CD1c-positive myeloid dendritic cell (primary cell): Measurements from ENCODE around the gene SLC38A2.
A peak's percentile ranks its signal among the peaks of the same experiment; 100 is the strongest.

Experiments used
- DNase-seq: peaks from one replicate; pipeline ENCODE4 v3.0.0-alpha.2; 2016; ENCODE audit errors: extremely low spot score

Gene SLC38A2

GRCh38 chr12:46391630-46392029, 19.1 kb upstream of the SLC38A2 start:
- DNase-seq: no peak

- no peak for DNase-seq
Measured at GRCh38 chr12:46390881-46391280, 18.3 kb upstream of the SLC38A2 start.

- DNase-seq: no peak
Measured at GRCh38 chr12:46390304-46390703, 17.7 kb upstream of the SLC38A2 start.

GRCh38 chr12:46389031-46389616, 16.6 kb upstream of the SLC38A2 start:
- DNase-seq: no peak

GRCh38 chr12:46388427-46389021, 16.0 kb upstream of the SLC38A2 start:
- DNase-seq: peak; percentile 45

- DNase-seq: no peak
Measured at GRCh38 chr12:46387670-46388069, 15.1 kb upstream of the SLC38A2 start.

- peak; percentile 84 for DNase-seq
Measured at GRCh38 chr12:46386877-46387629, 14.5 kb upstream of the SLC38A2 start.

GRCh38 chr12:46386360-46386867, 13.8 kb upstream of the SLC38A2 start:
- DNase-seq: peak; percentile 14

GRCh38 chr12:46385438-46385837, 12.9 kb upstream of the SLC38A2 start:
- no peak for DNase-seq

GRCh38 chr12:46384451-46385309, 12.1 kb upstream of the SLC38A2 start:
- peak; percentile 58 for DNase-seq

- peak; percentile 88 for DNase-seq
Measured at GRCh38 chr12:46383654-46384450, 11.3 kb upstream of the SLC38A2 start.

- DNase-seq: peak; percentile 98
Measured at GRCh38 chr12:46382964-46383653, 10.5 kb upstream of the SLC38A2 start.

GRCh38 chr12:46382408-46382963, 9.9 kb upstream of the SLC38A2 start:
- peak; percentile 53 for DNase-seq

GRCh38 chr12:46380881-46381280, 8.3 kb upstream of the SLC38A2 start:
- no peak for DNase-seq

GRCh38 chr12:46380022-46380796, 7.6 kb upstream of the SLC38A2 start:
- DNase-seq: no peak

GRCh38 chr12:46379352-46379751, 6.8 kb upstream of the SLC38A2 start:
- DNase-seq: no peak

GRCh38 chr12:46378530-46378929, 6.0 kb upstream of the SLC38A2 start:
- no peak for DNase-seq

- DNase-seq: no peak
Measured at GRCh38 chr12:46377678-46378077, 5.1 kb upstream of the SLC38A2 start.

GRCh38 chr12:46376579-46376978, 4.0 kb upstream of the SLC38A2 start:
- DNase-seq: no peak
